ENCODE results near the gene GFRA1.

DNA sequence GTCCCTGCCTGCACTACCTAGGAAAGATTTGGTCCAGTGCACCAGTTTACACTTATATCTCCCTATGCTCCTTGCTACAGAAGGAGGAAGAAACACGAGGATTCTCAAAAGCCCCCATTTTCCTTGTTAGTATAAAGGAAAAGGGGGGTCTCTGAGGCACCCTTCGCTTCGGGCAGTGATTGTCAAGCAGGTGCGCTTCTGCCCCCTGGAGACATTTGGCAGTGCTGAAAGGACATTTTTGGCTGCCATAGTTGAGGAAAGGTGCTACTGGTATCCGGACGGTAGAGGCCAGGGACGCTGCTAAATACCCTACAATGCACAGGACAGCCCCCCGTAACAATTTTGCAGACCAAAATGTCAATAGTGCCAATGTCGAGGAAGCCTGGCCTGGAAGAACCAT lies 193.7 kb downstream of the GFRA1 start:
- TF ChIP-seq, protein P1, sequence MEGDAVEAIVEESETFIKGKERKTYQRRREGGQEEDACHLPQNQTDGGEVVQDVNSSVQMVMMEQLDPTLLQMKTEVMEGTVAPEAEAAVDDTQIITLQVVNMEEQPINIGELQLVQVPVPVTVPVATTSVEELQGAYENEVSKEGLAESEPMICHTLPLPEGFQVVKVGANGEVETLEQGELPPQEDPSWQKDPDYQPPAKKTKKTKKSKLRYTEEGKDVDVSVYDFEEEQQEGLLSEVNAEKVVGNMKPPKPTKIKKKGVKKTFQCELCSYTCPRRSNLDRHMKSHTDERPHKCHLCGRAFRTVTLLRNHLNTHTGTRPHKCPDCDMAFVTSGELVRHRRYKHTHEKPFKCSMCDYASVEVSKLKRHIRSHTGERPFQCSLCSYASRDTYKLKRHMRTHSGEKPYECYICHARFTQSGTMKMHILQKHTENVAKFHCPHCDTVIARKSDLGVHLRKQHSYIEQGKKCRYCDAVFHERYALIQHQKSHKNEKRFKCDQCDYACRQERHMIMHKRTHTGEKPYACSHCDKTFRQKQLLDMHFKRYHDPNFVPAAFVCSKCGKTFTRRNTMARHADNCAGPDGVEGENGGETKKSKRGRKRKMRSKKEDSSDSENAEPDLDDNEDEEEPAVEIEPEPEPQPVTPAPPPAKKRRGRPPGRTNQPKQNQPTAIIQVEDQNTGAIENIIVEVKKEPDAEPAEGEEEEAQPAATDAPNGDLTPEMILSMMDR (IDR thresholded peaks at IDR 0.05; ENCODE audit: insufficient read depth, low read length, poor library complexity, severe bottlenecking), result no peak
- no peak for TF ChIP-seq EZH2phosphoT487 (conservative IDR thresholded peaks at IDR 0.05; ENCODE audit: low read length)
